ENCODE data around the gene RPS6KA2.

RPS6KA2 gene

DNA sequence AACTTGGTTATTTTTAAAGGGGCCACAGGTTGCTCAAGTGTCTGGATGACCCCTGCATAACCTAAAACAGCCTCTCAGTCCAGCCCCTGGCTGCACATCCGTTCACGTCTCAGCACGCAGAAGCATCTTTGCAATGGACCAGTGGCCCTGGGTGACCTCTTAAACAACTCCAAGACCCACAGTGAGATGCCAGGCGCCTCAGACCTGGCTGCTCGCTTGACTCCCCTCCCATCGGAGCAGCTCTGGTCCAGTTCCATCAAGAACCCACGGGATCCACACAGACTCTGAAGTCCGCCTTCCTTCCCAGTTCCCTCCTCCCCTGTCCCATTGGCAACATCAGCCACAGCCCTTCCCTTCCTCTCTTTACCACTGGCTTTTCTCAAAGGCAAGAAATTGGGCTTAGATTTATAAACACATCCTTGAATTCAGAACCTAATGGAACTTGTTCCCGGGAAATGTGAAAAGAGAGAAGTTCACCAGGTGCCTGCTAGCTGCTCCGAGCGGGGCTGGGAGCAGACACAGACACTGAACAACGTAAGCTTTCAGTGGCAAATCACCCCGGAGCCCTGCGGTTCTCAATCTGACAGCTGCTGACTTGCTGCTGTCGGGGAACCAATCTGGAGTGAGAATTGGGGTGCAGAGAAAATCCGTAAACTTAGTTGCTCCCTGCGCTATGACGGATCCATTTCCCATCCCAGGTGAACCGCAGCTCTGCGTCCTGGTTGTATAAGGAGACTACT is 204.7 kb downstream of the RPS6KA2 start:
- H3K36me3 ChIP-seq: peaks cover 4% of the 10 kb centered on the region
- no peak overlapping the region for H3K4me3 ChIP-seq (ENCODE audit: low read depth, low read length)
- DNase-seq: no peak
- H3K27ac ChIP-seq: no peak overlapping the region
- H3K27me3 ChIP-seq (ENCODE audit: insufficient read depth, low read depth, severe bottlenecking): no peaks in the 10 kb centered on the region
- no peak for TF ChIP-seq CTCF (IDR thresholded peaks at IDR 0.05; ENCODE audit: low read depth, low read length)
- H3K9me3 ChIP-seq (ENCODE audit: severe bottlenecking): no peaks in the 10 kb centered on the region

- TF ChIP-seq CTCF (IDR thresholded peaks at IDR 0.05; ENCODE audit: low read depth, low read length): peak; percentile 27; the same call in 1 of the 2 replicates
- Histone ChIP-seq H3K36me3 (peaks cover 4% of the 10 kb centered on the region), H3K27me3 (ENCODE audit: insufficient read depth, low read depth, severe bottlenecking) (no peaks in the 10 kb centered on the region), H3K9me3 (ENCODE audit: severe bottlenecking) (no peaks in the 10 kb centered on the region), H3K27ac (no peak overlapping the region), H3K4me3 (ENCODE audit: low read depth, low read length) (no peak overlapping the region)
- DNase-seq: no peak
These were observed 206.7 kb downstream of the RPS6KA2 start for GRCh38 chr6:166420351-166420750.

- Histone ChIP-seq H3K27ac (no peak overlapping the region), H3K27me3 (ENCODE audit: insufficient read depth, low read depth, severe bottlenecking) (no peaks in the 10 kb centered on the region), H3K9me3 (ENCODE audit: severe bottlenecking) (no peaks in the 10 kb centered on the region), H3K4me3 (ENCODE audit: low read depth, low read length) (no peak overlapping the region), H3K36me3 (peaks cover 4% of the 10 kb centered on the region)
- no peak for TF ChIP-seq CTCF (IDR thresholded peaks at IDR 0.05; ENCODE audit: low read depth, low read length)
- no peak for DNase-seq
These were observed 207.3 kb downstream of the RPS6KA2 start for GRCh38 chr6:166419717-166420116.

GRCh38 chr6:166419286-166419685 is 207.8 kb downstream of the RPS6KA2 start:
- H3K27me3 ChIP-seq (ENCODE audit: insufficient read depth, low read depth, severe bottlenecking): no peaks in the 10 kb centered on the region
- no peak for DNase-seq
- peaks cover 4% of the 10 kb centered on the region for H3K36me3 ChIP-seq
- TF ChIP-seq CTCF (IDR thresholded peaks at IDR 0.05; ENCODE audit: low read depth, low read length): no peak
- no peak overlapping the region for H3K4me3 ChIP-seq (ENCODE audit: low read depth, low read length)
- H3K9me3 ChIP-seq (ENCODE audit: severe bottlenecking): no peaks in the 10 kb centered on the region
- no peak overlapping the region for H3K27ac ChIP-seq

DNA sequence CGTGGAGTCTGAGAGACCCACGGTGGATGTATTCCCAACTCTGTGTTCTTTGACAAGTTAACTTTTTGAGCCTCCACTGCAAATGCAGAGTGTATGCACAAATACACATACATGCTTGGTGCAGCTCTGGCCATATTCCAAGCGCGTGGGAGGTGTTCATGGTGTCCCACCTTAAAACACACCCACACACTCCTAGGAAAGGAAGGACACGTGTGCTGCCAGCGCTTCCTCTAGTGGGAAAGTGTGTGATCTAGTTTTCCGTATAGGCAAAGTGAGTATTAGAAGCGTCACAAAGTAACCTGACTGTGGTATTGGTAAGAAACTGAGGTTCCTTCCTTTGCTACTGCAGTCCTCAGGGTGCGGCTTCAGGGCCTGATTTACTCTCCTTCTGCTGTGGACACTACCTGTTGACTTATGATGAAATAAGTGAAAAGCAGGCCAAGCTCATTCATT is 208.3 kb downstream of the RPS6KA2 start:
- Histone ChIP-seq H3K27ac (no peak overlapping the region), H3K4me3 (ENCODE audit: low read depth, low read length) (no peak overlapping the region), H3K9me3 (ENCODE audit: severe bottlenecking) (no peaks in the 10 kb centered on the region), H3K27me3 (ENCODE audit: insufficient read depth, low read depth, severe bottlenecking) (no peaks in the 10 kb centered on the region), H3K36me3 (peaks cover 4% of the 10 kb centered on the region)
- no peak for DNase-seq
- no peak for TF ChIP-seq CTCF (IDR thresholded peaks at IDR 0.05; ENCODE audit: low read depth, low read length)

- no peaks in the 10 kb centered on the region for H3K27me3 ChIP-seq (ENCODE audit: insufficient read depth, low read depth, severe bottlenecking)
- no peak for TF ChIP-seq CTCF (IDR thresholded peaks at IDR 0.05; ENCODE audit: low read depth, low read length)
- peaks cover 4% of the 10 kb centered on the region; the same call in 1 of the 2 replicates for H3K36me3 ChIP-seq
These were observed 209.8 kb downstream of the RPS6KA2 start for GRCh38 chr6:166417285-166417691.

More at GRCh38 chr6:166417285-166417691, 209.8 kb downstream of the RPS6KA2 start:
- peak; percentile 39 for DNase-seq
- Histone ChIP-seq H3K4me3 (ENCODE audit: low read depth, low read length) (no peak overlapping the region), H3K27ac (peak overlapping the region; percentile 10; the same call in 1 of the 2 replicates), H3K9me3 (ENCODE audit: severe bottlenecking) (no peaks in the 10 kb centered on the region)
